HG02759 (cell line): ENCODE results near the gene SIPA1L3.
"Not testable (repeated sequence)": the region's sequence is repeated elsewhere in the genome, so short reads cannot be mapped to it uniquely, and the experiment has no call there.

Experiments used
- ATAC-seq: cut with Tn5 transposase; IDR thresholded peaks from one replicate; pipeline ENCODE4 v1.9.1; 2021; ENCODE audit warnings: mild to moderate bottlenecking, moderate library complexity; ENCODE audit not compliant: unreplicated experiment

SIPA1L3 gene

GRCh38 chr19:38063928-38064327, 156.9 kb downstream of the SIPA1L3 start:
- no peak for ATAC-seq

- ATAC-seq: no peak
These were observed 157.8 kb downstream of the SIPA1L3 start for GRCh38 chr19:38064661-38065425.

GRCh38 chr19:38065775-38066174, 158.8 kb downstream of the SIPA1L3 start:
- not testable (repeated sequence) for ATAC-seq

- no peak for ATAC-seq
These were observed 161.8 kb downstream of the SIPA1L3 start for GRCh38 chr19:38068826-38069225.

GRCh38 chr19:38070573-38070972, 163.6 kb downstream of the SIPA1L3 start:
- ATAC-seq: no peak

- not testable (repeated sequence) for ATAC-seq
These were observed 164.0 kb downstream of the SIPA1L3 start for GRCh38 chr19:38071054-38071453.

- no peak for ATAC-seq
These were observed 164.6 kb downstream of the SIPA1L3 start for GRCh38 chr19:38071647-38072046.

- no peak for ATAC-seq
These were observed 166.1 kb downstream of the SIPA1L3 start for GRCh38 chr19:38072776-38073750.

- no peak for ATAC-seq
These were observed 167.1 kb downstream of the SIPA1L3 start for GRCh38 chr19:38073841-38074685.

- no peak for ATAC-seq
These were observed 169.3 kb downstream of the SIPA1L3 start for GRCh38 chr19:38076337-38076736.

- ATAC-seq: no peak
These were observed 171.4 kb downstream of the SIPA1L3 start for GRCh38 chr19:38078302-38078930.

GRCh38 chr19:38079926-38080380, 172.9 kb downstream of the SIPA1L3 start:
- ATAC-seq: peak; percentile 81

GRCh38 chr19:38081547-38082255, 174.7 kb downstream of the SIPA1L3 start:
- ATAC-seq: no peak

- ATAC-seq: no peak
These were observed 175.5 kb downstream of the SIPA1L3 start for GRCh38 chr19:38082256-38083118.

- no peak for ATAC-seq
These were observed 177.2 kb downstream of the SIPA1L3 start for GRCh38 chr19:38084196-38084595.

GRCh38 chr19:38089440-38089839, 182.4 kb downstream of the SIPA1L3 start:
- ATAC-seq: no peak

- ATAC-seq: no peak
These were observed 186.1 kb downstream of the SIPA1L3 start for GRCh38 chr19:38093154-38093553.

GRCh38 chr19:38093587-38093986, 186.6 kb downstream of the SIPA1L3 start:
- ATAC-seq: no peak
